GM19438 (cell line): ENCODE measurements around the gene MSANTD4.
"Not testable (repeated sequence)": the region's sequence is repeated elsewhere in the genome, so short reads cannot be mapped to it uniquely, and the experiment has no call there.

Experiments used
- ATAC-seq: cut with Tn5 transposase; IDR thresholded peaks from one replicate; pipeline ENCODE4 v1.9.1; 2021; ENCODE audit warnings: low read depth; ENCODE audit not compliant: unreplicated experiment

Gene MSANTD4

GRCh38 chr11:106014620-106015019, 7.4 kb downstream of the MSANTD4 start:
- ATAC-seq: no peak

GRCh38 chr11:106014035-106014434, 8.0 kb downstream of the MSANTD4 start:
- ATAC-seq: no peak

GRCh38 chr11:106012744-106013143, 9.3 kb downstream of the MSANTD4 start:
- no peak for ATAC-seq

GRCh38 chr11:106011481-106011880, 10.6 kb downstream of the MSANTD4 start:
- no peak for ATAC-seq

GRCh38 chr11:106003094-106003493, 18.9 kb downstream of the MSANTD4 start:
- not testable (repeated sequence) for ATAC-seq

GRCh38 chr11:106001304-106002012, 20.6 kb downstream of the MSANTD4 start:
- no peak for ATAC-seq

- no peak for ATAC-seq
Observed at GRCh38 chr11:105991888-105992287, 30.2 kb downstream of the MSANTD4 start.

- no peak for ATAC-seq
Observed at GRCh38 chr11:105989124-105989523, 32.9 kb downstream of the MSANTD4 start.

- ATAC-seq: no peak
Observed at GRCh38 chr11:105988197-105988596, 33.8 kb downstream of the MSANTD4 start.

GRCh38 chr11:105986554-105986953, 35.5 kb downstream of the MSANTD4 start:
- no peak for ATAC-seq

- no peak for ATAC-seq
Observed at GRCh38 chr11:105979997-105980703, 41.9 kb downstream of the MSANTD4 start.

- no peak for ATAC-seq
Observed at GRCh38 chr11:105975128-105975527, 46.9 kb downstream of the MSANTD4 start.

GRCh38 chr11:105969756-105970155, 52.3 kb downstream of the MSANTD4 start:
- no peak for ATAC-seq

GRCh38 chr11:105968021-105968697, 53.9 kb downstream of the MSANTD4 start:
- no peak for ATAC-seq

- ATAC-seq: no peak
Observed at GRCh38 chr11:105960252-105961245, 61.5 kb downstream of the MSANTD4 start.
